HL-60/S4 treated with phorbol 12-myristate 13-acetate at 8.2 ng/mL for 4 days and 3 days (cell line): ENCODE results near the gene KRTAP23-1.

Experiments
- in situ Hi-C: fragments of 300-500 bp; cut with MboI; formaldehyde crosslinking; loops from 2 replicates; pipeline ENCODE4 v1.15.0; 2022; ENCODE audit warnings: low sequenced_read_pairs

KRTAP23-1 gene, protein sequence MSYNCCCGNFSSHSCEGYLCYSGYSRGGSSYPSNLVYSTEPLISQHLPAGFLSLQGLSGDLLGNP

DNA sequence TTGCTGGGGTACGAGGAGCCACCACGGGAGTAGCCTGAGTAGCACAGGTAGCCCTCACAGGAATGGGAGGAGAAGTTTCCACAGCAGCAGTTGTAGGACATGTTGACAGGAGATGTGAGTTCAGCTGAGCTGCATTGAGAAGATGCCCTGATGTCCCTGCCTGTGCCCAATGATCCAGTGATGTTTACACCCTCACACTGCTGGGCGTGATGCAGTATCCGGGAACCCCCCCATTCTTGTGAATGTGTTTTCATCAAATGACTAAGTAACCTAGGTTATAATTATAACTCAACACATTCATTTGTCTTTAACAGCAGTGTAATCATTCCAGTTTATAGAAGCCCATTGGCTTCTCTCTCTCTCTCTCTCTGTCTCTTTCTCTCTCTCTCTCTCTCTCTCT lies at the start of gene KRTAP23-1:
Gene KRTAP23-1 (minus strand): TSS at position 101 of the 400 bp plus-strand sequence. CDS start 0 bp downstream, at position 101.
- in situ Hi-C loops, result no loop called here

- in situ Hi-C loops, result no loop called here
These were observed 47.3 kb upstream of the KRTAP23-1 start, which contains the start of gene KRTAP13-1 for GRCh38 chr21:30395731-30396130. Gene KRTAP13-1 (plus strand): TSS chr21:30396031. CDS start chr21:30396087, 56 bp downstream.

DNA sequence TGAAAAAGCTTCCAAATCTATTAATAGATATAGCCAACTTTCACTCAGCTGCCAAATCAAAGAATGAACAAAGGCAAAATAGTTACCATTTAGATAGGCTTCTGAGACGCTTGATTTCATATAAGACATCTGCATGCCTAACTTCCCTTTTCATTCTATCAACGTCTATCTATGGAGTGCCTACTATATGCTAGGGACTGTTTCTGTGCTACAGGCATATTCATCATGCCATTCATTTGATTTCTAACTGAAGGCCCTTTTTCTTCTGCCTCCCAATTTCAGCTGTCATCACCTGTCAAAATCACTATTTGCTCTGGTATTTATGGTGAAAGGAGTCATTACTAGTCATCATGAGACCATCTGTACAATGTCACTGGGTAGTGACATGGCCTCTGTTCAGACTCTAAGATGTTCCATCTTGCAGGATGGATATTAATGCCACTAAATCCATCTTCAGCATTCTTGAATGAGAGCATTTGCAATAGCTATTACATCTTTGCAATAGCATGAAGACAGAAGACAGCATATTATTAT lies 43.2 kb upstream of the KRTAP23-1 start:
- in situ Hi-C loops, result no loop called here

DNA sequence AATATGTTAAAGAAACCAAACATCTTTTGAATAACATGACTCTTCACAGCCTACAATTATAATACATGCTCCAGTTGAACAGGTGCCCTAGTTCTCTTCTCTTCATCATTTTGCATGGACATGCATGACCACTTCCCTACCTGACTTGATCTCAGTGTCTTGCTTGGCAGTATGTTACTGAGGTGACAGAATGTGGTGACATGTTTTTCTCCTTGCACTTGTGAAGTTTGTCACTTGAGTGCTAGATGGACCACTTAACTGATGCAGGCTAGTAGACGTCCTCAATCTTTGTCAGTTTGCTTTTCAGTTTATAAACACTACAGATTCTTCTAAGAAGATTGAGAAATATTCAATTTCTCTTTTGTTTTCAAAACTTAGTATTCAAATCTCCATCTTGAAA lies 33.8 kb upstream of the KRTAP23-1 start:
- in situ Hi-C loops, result no loop called here

DNA sequence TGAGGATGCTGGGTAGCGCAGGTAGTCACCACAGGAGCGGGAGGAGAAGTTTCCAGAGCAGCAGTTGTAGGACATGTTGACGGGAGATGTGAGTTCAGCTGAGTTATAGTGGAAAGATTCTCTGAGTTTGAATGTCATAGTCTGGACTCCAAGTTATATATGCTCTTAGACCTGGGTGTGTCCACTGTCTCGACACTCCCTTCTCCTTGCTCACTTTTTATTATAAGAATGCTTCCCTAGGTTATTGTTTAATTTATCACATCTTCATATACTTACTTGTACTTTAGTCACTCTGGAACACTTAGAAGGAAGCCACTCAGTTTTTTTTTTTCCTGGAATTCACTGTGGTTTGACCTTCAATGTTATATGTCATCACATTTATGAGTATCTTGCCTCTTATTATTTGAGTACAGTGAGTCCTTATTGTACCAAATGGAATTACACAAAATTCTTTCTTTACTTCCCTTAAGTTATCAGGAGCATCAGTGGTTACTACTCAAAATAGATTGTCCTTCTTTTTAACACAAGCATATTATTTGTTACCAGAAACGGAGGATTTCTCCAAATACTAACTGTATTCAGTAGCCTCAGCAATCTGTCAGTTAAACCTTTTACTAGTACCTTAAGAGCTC lies 23.8 kb upstream of the KRTAP23-1 start, which contains the start of gene KRTAP13-2:
Gene KRTAP13-2 (minus strand): TSS at position 133 of the 632 bp plus-strand sequence. CDS start 58 bp downstream, at position 75.
- in situ Hi-C loops, result no loop called here

DNA sequence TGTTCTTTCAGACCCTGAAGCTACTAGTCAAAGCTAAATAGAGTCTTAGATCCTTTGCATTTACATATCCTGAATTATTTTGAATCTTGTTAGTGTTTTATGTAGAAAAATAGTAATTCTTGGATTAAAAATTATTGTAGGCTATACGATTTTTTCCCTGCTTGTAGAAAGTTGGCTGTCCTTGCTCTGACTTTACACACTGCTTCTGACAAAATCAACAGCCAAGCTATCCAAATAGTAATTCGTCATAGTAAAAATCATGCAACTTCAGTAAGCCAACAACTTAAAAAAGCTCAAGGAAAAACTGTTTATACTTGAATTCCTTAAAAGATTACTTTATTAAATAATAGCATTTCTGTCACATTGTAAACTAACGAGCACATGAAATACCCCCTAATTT lies 7.5 kb upstream of the KRTAP23-1 start:
- in situ Hi-C loops, result no loop called here

DNA sequence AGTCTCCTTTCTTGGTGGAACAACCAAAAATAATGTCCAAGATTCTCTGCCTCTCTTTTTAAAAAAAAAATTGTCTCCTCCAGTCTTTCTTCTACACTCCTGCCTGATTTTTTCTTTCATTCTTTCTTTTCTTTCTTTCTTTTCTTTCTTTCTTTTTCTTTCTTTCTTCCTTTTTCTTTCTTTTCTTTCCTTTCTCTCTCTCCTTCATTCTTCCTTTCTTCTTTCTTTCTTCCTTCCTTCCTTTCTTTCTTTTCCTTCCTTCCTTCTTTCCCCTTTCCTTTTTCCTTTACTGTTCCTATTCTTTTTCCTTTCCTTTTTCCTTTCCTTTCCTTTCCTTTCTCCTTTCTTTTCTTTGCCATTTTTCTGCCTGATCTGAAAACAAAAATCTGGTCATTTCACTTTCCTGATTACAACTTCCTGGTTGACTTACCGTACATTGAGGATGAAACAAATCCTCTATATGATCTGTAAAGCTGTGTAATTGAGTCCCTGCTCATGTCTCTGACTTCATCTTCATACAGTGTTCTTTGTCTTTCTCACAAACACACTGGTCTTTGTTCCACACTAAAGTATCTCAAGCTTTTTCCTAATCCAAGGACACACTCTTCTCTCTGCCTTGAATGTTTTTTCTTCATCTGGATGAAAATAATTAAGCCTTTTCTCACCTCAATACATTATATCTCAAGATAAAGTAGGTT lies 6.1 kb upstream of the KRTAP23-1 start:
- in situ Hi-C loops, result no loop called here

DNA sequence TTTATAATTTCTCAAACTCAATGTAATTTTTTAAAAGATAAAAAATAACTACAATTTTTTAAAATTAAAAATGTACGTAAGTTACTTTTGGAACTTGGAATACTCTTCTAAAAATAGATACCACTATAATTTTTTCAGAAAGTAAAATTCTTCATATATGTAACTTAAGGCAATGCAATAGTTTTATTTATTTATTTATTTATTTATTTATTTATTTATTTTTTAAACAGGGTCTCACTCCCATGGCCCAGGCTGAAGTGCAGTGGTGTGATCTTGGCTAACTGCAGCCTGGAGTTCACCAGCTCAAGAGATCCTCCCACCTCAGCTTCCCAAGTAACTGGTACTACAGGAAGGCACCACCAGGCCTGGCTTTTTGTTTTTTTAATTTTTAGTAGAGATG lies 3.1 kb upstream of the KRTAP23-1 start:
- in situ Hi-C loops, result no loop called here

- in situ Hi-C loops, result no loop called here
These were observed 1.2 kb upstream of the KRTAP23-1 start for GRCh38 chr21:30349572-30349971.

DNA sequence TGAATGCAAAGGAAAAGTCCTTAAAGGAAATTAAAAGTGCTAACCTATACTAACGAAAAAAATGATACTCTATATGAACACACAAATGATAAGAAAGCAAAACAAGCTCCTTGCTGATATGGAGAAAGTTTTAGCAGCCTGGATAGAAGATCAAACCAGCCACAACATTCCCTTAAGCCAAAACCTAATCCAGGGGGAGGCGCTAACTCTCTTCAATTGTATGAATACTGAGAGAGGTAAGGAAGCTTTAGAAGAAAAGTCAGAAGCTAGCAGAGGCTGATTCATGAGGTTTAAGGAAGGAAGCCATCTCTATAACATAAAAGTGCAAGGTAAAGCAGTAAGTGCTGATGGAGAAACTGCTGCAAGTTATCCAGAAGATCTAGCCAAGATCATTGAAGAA lies 3.4 kb downstream of the KRTAP23-1 start:
- in situ Hi-C loops, result no loop called here

GRCh38 chr21:30340714-30341573 lies 7.5 kb downstream of the KRTAP23-1 start:
- in situ Hi-C loops, result no loop called here

- in situ Hi-C loops, result no loop called here
These were observed 9.7 kb downstream of the KRTAP23-1 start for GRCh38 chr21:30338717-30339116.

GRCh38 chr21:30337772-30338171 lies 10.6 kb downstream of the KRTAP23-1 start:
- in situ Hi-C loops, result no loop called here

DNA sequence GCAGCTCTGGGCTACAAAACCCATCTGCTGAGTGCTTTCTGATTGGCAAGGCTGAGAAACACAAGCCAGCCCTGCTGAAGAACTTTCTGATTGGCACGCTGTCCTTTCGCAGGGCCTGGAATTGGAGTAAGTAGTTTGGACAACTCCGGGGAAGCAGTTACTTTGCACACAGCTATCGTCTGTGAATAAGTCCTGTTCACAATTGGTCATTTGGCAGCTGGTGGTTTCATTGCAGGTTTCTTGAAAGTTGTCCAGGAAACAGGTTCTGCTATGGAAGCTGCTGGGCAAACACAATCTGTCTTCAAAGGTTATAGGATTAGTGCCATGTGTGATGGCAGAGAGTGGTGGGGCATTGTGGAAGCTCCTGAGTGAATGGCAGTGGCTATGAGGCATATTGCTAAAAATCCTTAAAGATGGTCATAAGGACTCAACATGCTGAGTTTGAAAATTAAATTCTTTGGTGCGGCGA lies 11.1 kb downstream of the KRTAP23-1 start, which contains the start of gene KRTAP27-1:
Gene KRTAP27-1 (minus strand): TSS at position 419 of the 469 bp plus-strand sequence. CDS start 26 bp downstream, at position 393.
- in situ Hi-C loops, result no loop called here

DNA sequence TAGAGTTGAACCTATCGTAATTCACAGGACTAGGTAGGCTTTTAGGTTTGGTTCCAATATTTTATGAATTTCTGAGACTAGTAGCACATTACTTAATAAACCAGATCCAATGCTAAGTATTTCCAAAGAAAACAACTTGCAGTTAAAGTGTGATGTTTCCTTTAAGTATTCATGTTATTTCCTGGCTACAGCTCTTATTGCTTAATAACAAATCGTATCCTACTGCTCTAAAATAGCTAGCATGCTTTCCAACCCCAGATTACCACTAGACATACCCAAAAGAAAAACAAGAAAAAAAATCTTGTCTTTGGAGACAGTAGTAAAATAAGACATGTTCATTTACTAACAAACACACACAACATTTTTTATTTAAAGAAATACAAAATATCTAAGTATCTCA lies 11.8 kb downstream of the KRTAP23-1 start:
- in situ Hi-C loops, result no loop called here

DNA sequence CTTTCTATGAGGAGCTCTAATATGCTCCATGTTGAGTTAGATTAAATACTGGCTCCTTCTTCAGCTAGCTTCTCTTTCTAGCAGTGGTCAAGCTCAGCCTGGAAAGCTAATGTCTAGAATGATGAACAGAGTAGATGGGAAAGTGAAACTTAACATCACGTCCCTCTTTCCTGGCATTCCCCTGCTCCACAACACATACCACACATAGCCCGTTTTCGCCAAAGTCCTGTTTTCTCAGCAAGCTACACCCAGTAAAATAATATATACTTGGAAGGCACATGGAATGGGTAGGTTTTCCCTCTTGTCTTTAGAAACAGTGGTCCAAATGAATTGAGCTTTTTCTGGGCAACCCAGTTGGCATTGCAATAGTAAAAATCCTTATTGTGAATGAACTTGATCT lies 14.7 kb downstream of the KRTAP23-1 start:
- in situ Hi-C loops, result no loop called here

- in situ Hi-C loops, result no loop called here
These were observed 15.7 kb downstream of the KRTAP23-1 start for GRCh38 chr21:30332681-30333080.

DNA sequence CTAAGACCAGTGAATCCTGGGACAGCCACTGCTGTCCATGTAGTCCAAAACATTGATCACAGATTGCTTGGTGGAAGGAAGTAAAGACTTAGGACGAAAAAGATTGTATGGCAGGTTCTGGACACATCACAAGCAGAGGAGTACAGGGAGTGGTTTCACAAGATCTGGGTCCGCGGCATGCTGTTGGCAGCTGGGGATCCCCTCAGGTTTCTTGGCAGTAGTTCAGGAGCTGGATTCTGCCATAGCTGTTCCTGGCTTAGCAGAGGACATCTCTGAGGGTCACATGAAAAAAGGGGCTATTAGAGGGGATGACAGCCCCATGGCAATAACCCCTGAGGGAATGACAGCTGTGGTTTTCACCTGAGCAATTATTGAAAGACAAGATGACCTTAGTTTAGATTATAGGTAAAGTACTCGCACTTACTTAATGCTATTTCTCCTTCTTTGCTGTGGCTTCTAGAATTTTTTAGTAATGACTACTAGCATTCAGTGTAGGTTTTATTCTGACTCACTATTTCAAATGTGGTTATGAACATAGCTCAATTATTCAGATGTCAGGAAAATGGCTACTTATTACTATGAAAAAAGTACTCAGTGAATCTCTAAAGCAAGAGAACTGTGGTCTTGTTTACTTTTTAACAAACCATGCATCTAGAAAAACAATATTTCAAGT lies 19.1 kb downstream of the KRTAP23-1 start:
- in situ Hi-C loops, result no loop called here

DNA sequence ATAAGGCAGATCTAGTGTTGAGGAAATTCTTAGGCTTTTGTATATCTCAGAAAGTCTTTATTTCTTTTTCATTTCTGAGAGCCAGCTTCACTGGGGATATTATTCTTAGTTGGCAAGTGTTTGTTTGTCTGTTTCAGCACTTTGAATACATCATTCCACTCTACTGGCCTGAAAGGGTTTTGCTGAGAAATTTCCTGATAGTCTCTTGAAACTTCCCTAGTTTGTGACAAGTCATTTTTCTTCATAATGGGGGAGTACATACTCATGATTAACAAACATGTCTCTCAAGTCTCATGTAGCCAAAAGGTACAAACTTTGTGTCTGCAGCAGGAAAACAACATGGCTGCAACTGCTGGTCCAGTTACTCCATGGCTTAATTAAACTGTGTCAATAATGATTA lies 22.0 kb downstream of the KRTAP23-1 start:
- in situ Hi-C loops, result no loop called here

DNA sequence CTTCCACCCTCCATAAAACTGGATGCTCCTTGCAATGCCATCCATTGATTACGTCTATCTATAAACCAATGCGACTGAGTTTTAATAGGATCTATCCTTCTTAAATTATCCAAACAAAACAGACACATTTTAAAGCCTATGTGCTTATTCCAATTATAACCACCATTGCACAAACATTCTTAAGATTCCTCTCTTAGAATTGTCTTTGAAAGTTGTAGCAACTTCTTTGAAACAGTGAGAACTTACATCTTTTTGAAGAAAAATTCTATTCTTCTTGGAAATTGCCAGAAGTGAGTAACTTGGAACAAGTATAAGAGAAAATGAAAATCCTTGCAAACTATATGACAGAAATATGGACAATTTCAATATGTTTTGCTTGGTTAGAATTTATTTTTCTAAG lies 28.2 kb downstream of the KRTAP23-1 start, which contains the start of gene KRTAP26-1:
Gene KRTAP26-1 (minus strand): TSS at position 101 of the 400 bp plus-strand sequence. CDS start 280 bp downstream, outside the sequence.
- in situ Hi-C loops, result no loop called here
